Activated T-helper 9 cell treated with anti-CD3 and anti-CD28 coated beads, Interleukin-2, amount 50 U/mL, for 16 hours (primary cell): ENCODE data around the gene THAP8.

Experiments
- DNase-seq: peaks from one replicate; pipeline ENCODE4 v3.0.0-alpha.2; 2020; ENCODE audit warnings: low read depth

The THAP8 gene

DNA sequence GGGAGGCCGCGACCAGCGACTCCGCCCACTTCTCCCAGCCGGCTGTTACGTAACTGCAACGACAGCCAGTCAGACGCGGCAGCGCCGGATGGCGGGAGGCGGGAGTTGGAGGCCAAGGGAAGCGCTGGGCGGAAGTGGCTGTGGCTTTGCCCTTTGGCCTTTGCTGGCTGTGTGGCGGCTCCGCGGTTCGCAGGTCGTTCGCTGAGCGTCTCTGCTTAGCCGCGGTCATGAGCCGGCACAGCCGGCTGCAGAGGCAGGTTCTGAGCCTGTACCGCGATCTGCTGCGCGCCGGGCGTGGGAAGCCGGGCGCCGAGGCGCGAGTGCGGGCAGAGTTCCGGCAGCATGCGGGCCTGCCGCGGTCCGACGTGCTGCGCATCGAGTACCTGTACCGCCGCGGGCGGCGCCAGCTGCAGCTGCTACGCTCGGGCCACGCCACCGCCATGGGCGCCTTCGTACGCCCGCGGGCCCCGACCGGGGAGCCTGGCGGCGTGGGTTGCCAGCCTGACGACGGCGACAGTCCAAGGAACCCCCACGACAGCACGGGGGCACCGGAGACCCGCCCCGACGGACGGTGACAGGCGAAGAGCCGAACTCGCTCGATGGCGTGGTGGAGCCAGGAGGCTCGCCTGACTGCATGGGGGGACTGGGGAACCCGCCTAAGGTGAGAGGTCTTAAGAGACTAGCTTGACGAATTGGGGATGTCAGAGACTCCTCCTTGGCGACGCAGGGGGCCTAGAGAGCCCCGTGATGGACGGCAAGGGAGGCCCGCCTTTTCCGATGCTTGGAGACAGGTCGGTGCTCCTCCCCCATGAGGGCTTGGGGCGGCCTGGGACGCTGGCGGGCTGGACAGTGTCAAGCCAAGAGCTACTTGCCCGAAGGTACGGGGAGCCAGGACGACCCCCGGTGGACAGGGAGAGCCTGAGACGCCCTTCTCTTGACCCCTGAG is 58.8 kb downstream of the THAP8 start, which contains the start of gene SDHAF1:
Gene SDHAF1 (plus strand): TSS at position 141 of the 946 bp plus-strand sequence. CDS start 87 bp downstream, at position 228.
- DNase-seq, result peak; percentile 91

- DNase-seq, result no peak
These were observed 60.0 kb downstream of the THAP8 start for GRCh38 chr19:35993923-35994598.

GRCh38 chr19:35992907-35993765 is 60.9 kb downstream of the THAP8 start:
- no peak for DNase-seq

DNA sequence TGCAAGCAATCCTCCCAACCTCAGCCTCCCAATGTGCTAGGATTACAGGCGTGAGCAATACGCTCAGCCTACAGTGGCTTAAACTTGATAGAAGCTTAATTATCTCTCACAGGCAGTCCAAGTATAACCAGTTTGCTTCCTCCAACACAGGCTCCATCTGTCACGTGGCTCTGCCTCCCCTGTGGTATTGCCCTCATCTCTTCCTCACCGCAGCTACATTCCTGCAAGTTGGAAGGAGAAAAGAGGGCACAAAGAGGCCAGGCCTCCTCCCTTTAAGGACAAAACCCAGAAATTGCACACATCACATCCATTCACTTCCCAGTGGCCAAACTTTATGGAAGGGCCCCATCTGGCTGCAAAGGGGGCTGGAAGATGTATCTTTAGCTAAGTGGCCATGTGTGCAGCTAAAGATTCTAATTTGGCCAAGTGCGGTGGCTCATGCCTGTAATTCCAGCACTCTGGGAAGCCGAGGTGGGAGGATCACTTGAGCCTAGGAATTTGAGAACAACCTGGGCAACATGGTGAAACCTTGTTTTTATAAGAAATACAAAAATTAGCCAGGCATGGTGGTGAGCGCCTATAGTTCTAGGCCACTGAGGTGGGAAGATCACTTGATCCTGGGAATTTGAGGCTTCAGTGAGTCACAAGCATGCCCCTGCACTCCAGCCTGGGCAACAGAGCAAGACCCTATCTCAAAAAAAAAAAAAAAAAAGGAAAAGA is 62.2 kb downstream of the THAP8 start:
- no peak for DNase-seq

- no peak for DNase-seq
These were observed 63.0 kb downstream of the THAP8 start for GRCh38 chr19:35990771-35991730.

- DNase-seq, result no peak
These were observed 63.9 kb downstream of the THAP8 start for GRCh38 chr19:35990156-35990555.

DNA sequence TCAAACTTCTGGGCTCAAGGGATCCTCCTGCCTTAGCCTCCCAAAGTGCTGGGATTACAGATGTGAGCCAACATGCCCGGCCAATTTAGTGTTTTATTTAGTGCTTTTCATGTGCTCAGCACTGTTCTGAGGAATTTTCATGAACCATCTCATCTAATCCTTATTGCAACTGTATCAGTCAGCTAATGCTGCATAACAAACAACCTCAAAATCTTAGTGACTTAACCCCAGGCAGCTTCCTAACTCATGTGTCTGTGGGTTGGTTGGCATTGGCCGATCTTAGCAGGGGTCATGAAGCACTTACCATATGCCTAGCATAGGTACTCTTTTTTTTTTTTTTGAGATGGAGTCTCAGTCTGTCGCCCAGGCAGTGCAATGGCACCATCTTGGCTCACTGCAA is 65.3 kb downstream of the THAP8 start:
- no peak for DNase-seq

GRCh38 chr19:35987571-35987896 is 66.6 kb downstream of the THAP8 start:
- no peak for DNase-seq

DNA sequence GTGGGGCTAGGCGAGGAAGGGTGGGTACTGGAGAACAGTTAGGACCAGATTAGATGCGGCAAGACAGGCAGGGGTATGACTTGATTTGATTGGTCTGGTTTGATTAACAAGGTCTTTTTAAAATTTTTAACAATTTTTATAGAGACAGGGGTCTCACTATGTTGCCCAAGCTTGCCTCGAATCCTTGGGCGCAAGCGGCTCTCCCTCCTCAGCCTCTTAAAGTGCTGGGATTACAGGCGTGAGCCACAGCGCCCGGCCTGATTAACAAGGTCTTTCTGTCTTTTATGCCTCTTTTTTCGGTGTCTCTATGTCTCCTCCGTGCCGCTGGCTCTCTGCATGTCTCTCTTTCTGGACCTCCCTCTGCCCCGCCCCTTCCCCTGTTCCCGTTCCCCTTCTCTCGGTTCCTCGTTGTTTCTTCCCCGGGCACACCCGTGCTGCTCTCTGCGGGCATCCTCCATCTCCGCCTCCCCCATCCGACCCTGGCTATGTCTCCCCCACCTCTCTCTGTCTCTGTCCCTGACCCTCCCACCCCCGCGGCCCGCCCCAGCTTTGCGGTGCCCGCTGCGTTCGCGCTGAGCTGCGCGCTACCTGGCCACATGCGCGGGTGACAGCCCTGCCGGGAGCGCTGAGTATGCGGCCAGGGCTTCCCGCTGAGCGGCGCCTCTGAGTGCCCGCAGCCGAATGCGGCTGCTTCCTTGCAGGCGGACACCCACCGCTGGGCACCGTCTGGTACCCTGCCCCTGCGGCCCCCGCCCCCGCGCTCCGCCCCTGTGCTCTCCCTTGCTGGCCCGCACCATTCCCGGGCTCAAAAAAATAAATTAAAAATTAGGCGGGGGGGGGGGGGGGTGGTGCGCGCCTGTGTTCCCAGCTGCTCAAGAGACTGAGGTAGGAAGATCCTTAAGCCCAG is 67.2 kb downstream of the THAP8 start:
- DNase-seq, result no peak

DNA sequence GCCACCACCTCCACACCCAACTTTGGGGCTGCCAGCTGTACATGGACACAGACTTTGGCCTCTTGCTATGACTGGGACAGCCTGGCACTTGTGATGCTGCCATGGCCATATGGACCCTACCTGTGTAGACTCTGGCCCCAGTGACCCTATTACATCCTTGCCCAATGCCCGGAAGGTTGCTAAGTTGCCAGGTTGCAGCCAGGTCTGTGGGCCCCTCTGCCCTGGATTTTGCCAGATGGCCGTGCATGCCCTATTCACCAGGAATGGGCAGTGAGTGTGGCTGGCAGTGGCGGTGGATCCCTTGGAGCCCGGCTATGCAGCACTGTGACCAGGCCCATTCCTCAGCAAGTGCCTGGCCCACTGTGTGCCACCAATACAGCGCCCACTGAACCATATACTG is 68.0 kb downstream of the THAP8 start:
- no peak for DNase-seq
